ENCODE results near the gene PALM3.
"Not testable (repeated sequence)": the region's sequence is repeated elsewhere in the genome, so short reads cannot be mapped to it uniquely, and the experiment has no call there.

Gene PALM3

DNA sequence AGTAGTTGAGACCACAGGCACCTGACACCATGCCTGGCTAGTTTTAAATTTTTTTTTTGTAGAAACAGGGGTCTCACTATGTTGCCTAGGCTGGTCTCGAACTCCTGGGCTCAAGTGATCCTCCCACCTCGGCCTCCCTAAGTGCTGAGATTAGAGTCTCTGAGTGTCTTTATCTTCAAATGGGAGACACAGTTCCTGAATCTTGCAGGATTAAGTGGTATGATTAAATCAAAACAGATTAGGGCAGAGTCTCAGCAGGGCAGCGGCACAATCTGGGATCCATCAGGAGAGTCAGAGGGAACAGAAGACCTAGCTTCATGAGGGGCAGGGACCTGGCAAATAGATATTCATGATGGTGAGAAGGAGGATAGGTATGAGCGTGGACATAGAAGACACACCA, 33.0 kb downstream of the PALM3 start:
- H3K4me3 ChIP-seq (ENCODE audit: low read length) = no peak overlapping the region
- TF ChIP-seq, protein P1, sequence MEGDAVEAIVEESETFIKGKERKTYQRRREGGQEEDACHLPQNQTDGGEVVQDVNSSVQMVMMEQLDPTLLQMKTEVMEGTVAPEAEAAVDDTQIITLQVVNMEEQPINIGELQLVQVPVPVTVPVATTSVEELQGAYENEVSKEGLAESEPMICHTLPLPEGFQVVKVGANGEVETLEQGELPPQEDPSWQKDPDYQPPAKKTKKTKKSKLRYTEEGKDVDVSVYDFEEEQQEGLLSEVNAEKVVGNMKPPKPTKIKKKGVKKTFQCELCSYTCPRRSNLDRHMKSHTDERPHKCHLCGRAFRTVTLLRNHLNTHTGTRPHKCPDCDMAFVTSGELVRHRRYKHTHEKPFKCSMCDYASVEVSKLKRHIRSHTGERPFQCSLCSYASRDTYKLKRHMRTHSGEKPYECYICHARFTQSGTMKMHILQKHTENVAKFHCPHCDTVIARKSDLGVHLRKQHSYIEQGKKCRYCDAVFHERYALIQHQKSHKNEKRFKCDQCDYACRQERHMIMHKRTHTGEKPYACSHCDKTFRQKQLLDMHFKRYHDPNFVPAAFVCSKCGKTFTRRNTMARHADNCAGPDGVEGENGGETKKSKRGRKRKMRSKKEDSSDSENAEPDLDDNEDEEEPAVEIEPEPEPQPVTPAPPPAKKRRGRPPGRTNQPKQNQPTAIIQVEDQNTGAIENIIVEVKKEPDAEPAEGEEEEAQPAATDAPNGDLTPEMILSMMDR (conservative IDR thresholded peaks at IDR 0.05; ENCODE audit: low read length) = no peak
- DNase-seq (ENCODE audit: low read depth) = no peak

DNA sequence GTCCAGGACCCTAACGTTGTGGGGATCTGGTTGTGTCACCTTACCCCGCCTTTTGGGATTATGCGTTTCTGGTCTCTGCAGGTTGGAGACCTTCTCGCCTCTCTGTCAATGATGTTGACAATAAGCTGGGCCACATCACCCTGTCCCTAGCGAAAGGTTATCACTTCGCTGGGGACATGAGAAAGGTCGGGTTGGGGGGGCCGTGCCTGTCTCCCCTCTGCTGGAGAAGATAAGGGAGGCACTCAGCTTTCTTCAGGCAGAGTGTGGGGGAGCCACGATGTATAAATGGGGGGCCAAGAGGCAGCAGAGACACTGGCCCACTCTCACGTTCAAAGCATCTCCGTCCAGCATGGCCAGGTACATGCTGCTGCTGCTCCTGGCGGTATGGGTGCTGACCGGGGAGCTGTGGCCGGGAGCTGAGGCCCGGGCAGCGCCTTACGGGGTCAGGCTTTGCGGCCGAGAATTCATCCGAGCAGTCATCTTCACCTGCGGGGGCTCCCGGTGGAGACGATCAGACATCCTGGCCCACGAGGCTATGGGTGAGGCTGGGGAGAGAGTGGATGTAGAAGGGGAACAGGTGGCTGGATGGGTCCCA, 33.9 kb downstream of the PALM3 start, which contains the start of gene RLN3:
RLN3 (plus strand) TSS at position 293 of the 595 bp plus-strand sequence; CDS start at position 350, 57 bp downstream.
- TF ChIP-seq, protein P1 (conservative IDR thresholded peaks at IDR 0.05; ENCODE audit: low read length) = no peak
- no peak for DNase-seq (ENCODE audit: low read depth)
- no peak within 1 kb of the TSS for H3K4me3 ChIP-seq (ENCODE audit: low read length)

DNA sequence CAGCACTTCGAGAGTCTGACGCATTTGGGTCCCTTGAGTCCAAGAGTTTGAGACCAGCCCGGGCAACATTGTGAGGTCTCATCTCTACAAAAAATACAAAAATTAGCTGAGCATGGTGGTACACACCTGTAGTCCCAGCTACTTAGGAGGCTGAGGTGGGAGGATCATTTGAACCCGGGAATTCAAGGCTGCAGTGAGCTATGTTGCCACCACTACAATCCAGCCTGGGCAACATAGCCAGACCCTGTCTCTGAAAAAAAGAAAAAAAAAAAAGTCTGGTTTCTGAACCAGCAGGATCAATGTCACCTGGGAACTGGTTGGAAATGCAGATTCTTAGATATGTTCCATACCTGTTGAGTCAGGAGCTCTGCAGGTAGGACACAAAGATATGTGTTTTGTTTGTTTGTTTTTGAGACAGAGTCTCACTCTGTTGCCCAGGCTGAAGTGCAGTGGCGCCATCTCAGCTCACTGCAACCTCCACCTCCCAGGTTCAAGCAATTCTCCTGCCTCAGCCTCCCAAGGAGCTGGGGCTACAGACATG, 35.2 kb downstream of the PALM3 start:
- H3K4me3 ChIP-seq (ENCODE audit: low read length); DNase-seq (ENCODE audit: low read depth): not testable (repeated sequence)

DNA sequence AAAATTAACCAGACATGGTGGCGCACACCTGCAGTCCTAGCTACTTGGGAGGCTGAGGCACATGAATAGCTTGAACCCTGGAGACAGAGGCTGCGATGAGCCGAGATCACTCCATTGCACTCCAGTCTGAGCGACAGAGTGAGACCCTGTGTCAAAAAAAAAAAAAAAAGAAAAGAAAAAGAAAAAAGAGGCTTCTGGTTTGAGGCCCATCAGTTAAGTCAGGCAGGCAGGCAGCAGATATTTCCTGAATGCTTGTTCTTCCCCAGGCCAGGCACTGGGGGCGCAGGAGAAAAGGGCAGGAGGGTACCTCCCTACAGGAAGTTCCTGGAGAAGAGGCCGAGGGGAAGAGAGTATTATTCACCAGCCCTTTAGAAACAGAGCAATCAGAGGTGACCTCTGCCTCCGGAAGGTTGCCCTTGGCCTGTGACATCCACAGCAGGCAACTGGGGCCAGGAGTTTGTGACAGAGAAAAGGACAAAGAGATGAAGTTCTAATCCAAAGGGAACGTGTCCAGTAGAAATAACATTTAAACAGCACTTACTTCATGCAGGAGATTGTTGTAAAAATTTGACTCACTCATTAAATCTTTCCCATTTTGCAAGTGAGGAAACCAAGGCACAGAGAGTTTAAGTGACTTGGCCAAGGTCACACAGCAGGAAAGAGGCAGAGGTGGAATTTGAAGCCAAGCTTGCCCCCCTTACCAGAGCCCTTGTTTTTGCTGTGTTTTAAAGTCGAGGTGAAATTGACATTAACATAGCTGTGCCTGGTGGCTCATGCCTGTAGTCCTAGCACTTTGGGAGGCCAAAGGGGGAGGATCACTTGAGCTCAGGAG, 38.3 kb downstream of the PALM3 start:
- H3K4me3 ChIP-seq (ENCODE audit: low read length) = no peak overlapping the region
- TF ChIP-seq, protein P1 (conservative IDR thresholded peaks at IDR 0.05; ENCODE audit: low read length) = peak; percentile 53
- DNase-seq (ENCODE audit: low read depth) = peak; percentile 46

DNA sequence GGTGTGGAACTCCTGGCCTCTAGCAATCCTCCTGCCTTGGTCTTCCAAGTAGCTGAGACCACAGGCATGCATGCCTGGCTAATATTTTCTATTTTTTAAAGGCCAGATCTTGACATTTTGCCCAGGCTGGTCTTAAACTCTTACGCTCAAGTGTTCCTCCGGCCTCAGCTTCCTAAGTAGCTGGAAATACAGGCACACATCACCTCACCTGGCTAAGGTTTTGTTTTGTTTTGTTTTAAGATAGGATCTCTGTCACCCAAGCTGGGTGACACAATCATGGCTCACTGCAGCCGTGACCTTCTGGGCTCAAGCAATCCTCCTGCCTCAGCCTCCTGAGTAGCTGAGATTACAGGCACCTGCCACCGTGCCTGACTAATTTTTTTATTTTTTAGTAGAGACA, 39.4 kb downstream of the PALM3 start:
- TF ChIP-seq, protein P1 (conservative IDR thresholded peaks at IDR 0.05; ENCODE audit: low read length) = no peak
- no peak overlapping the region for H3K4me3 ChIP-seq (ENCODE audit: low read length)
- DNase-seq (ENCODE audit: low read depth) = peak; percentile 64

DNA sequence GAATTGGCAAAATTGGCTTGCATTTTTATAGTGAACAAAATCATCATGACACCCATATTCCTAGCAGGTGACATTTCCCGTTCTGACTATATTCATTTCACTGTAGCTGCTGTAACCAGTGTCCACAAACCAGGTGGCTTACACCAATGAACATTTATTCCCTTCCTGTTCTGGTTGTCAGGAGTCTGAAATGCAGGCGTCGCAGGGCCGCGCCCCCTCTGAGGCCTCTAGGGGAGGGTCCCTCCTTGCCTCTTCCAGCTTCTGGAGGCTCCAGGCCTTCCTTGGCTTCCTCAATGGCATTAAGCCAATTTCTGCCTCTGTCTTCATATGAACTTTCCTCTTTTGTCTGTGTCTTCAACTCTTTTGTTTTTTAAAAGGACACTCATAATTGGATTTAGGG, 40.4 kb downstream of the PALM3 start:
- H3K4me3 ChIP-seq (ENCODE audit: low read length) = no peak overlapping the region
- no peak for DNase-seq (ENCODE audit: low read depth)
- TF ChIP-seq, protein P1 (conservative IDR thresholded peaks at IDR 0.05; ENCODE audit: low read length) = no peak

DNA sequence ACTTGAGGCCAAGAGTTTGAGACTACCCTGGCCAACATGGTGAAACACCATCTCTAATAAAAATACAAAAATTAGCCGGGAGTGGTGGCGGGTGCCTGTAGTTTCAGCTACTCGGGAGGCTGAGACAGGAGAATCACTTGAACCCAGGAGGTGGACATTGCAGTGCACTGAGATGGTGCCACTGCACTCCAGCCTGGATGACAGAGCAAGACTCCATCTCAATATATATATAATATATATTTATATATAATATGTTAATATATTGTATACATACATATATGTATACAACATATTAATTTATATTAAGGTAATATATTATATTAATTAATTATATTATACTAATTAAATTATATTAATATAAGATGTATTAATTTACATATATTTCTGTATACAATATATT, 42.1 kb downstream of the PALM3 start:
- not testable (repeated sequence) for DNase-seq (ENCODE audit: low read depth); H3K4me3 ChIP-seq (ENCODE audit: low read length)

DNA sequence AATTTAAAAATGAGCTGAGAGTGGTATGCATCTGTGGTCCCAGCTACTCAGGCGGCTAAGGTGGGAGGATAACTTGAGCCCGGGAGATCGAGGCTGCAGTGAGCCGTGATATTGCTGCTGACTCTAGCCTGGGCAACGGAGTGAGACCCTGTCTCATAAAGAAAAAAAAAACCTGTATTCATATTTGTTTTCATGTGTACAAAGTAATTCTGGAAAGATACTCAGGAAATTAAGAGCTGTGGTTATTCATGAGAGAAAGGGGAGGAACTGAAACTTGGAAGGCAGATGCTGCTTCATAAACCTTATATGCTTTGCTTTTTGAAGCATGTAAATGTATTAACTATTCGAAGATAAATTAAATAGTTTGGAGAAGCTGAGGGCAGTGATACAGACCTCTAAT, 42.8 kb downstream of the PALM3 start:
- TF ChIP-seq, protein P1 (conservative IDR thresholded peaks at IDR 0.05; ENCODE audit: low read length) = no peak
- H3K4me3 ChIP-seq (ENCODE audit: low read length) = no peak overlapping the region
- DNase-seq (ENCODE audit: low read depth) = no peak
